Sigmoid colon (tissue), 4 donors: ENCODE measurements around the gene KCNG2.

Experiments used
- POLR2A ChIP-seq, 2 donors: fragments of 450-650 bp; IDR thresholded peaks; one replicate each; pipeline ENCODE4 v1.6.1; 2016; ENCODE audit warnings: antibody characterized with exemption in 2 of 2, mild to moderate bottlenecking in 2 of 2, moderate library complexity in 2 of 2
- POLR2AphosphoS5 ChIP-seq, 4 donors: sonication (generic); formaldehyde crosslinking; IDR thresholded peaks; one replicate each; pipeline ENCODE4 v1.6.1; 2017; ENCODE audit warnings: antibody characterized with exemption in 4 of 4
- TF ChIP-seq, protein P1 (sequence below), 4 experiments: fragments of 450-650 bp in 3 of 4; fragments of 200-600 bp in 1 of 4; IDR thresholded peaks; one replicate each; pipeline ENCODE4 v1.5.1; 2016 to 2019; ENCODE audit warnings: antibody characterized with exemption in 4 of 4, mild to moderate bottlenecking in 3 of 4, moderate library complexity in 2 of 4

DNA sequence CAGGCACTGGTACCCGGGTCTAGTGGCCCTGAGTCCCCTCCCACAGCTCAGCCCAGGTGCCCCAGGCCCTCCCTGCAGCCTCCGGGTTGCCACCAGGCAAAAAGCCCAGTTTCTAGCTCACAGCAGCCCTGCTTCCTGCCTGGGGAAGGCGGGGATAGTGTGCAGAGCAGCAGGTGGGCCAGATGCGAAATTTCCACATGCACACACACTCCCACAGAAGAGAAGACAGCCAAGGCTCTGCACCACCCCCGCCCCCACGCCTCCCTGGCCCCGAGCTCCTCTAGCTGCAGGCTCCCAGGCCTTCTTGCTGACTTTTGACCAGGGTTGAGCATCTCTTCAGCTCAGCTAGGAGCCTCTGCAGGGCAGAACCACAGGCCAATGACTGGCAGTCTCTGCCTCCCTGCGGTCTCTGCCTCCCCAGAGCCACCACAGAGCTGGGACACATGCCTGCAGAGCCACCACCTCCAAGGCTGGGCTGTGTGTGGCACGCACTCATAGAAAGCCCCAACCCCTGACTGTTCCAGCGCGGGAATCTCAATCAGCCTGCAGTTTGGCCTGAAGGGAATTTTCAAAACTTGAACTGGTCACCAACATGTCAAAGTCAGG lies 146.5 kb downstream of the KCNG2 start:
- TF ChIP-seq, protein P1, sequence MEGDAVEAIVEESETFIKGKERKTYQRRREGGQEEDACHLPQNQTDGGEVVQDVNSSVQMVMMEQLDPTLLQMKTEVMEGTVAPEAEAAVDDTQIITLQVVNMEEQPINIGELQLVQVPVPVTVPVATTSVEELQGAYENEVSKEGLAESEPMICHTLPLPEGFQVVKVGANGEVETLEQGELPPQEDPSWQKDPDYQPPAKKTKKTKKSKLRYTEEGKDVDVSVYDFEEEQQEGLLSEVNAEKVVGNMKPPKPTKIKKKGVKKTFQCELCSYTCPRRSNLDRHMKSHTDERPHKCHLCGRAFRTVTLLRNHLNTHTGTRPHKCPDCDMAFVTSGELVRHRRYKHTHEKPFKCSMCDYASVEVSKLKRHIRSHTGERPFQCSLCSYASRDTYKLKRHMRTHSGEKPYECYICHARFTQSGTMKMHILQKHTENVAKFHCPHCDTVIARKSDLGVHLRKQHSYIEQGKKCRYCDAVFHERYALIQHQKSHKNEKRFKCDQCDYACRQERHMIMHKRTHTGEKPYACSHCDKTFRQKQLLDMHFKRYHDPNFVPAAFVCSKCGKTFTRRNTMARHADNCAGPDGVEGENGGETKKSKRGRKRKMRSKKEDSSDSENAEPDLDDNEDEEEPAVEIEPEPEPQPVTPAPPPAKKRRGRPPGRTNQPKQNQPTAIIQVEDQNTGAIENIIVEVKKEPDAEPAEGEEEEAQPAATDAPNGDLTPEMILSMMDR (IDR thresholded peaks at IDR 0.05), result no peak
- no peak for TF ChIP-seq POLR2A (IDR thresholded peaks at IDR 0.05)
- TF ChIP-seq POLR2AphosphoS5 (IDR thresholded peaks at IDR 0.05), result no peak
